ENCODE data around the gene TMSB15B.
"Not testable (repeated sequence)": the region's sequence is repeated elsewhere in the genome, so short reads cannot be mapped to it uniquely, and the experiment has no call there.

Gene TMSB15B

GRCh38 chrX:103927030-103927429, 35.4 kb upstream of the TMSB15B start:
- TF ChIP-seq, protein P1, sequence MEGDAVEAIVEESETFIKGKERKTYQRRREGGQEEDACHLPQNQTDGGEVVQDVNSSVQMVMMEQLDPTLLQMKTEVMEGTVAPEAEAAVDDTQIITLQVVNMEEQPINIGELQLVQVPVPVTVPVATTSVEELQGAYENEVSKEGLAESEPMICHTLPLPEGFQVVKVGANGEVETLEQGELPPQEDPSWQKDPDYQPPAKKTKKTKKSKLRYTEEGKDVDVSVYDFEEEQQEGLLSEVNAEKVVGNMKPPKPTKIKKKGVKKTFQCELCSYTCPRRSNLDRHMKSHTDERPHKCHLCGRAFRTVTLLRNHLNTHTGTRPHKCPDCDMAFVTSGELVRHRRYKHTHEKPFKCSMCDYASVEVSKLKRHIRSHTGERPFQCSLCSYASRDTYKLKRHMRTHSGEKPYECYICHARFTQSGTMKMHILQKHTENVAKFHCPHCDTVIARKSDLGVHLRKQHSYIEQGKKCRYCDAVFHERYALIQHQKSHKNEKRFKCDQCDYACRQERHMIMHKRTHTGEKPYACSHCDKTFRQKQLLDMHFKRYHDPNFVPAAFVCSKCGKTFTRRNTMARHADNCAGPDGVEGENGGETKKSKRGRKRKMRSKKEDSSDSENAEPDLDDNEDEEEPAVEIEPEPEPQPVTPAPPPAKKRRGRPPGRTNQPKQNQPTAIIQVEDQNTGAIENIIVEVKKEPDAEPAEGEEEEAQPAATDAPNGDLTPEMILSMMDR (IDR thresholded peaks at IDR 0.05), result no peak
- H3K36me3 ChIP-seq, result no peaks in the 10 kb centered on the region
- intact Hi-C loops (cut with DNase I; ENCODE audit: low total_unique reads), result no loop called here

GRCh38 chrX:103927633-103928032, 34.8 kb upstream of the TMSB15B start:
- intact Hi-C loops (cut with DNase I; ENCODE audit: low total_unique reads), result no loop called here
- TF ChIP-seq, protein P1 (IDR thresholded peaks at IDR 0.05), result no peak

More at GRCh38 chrX:103927030-103927429, 35.4 kb upstream of the TMSB15B start:
- H3K27ac ChIP-seq, result no peak overlapping the region
- no peaks in the 10 kb centered on the region for H3K9me3 ChIP-seq
- no peaks in the 10 kb centered on the region for H3K27me3 ChIP-seq
- H3K4me1 ChIP-seq, result no peaks in the 10 kb centered on the region
- DNase-seq, result no peak
- H3K4me3 ChIP-seq, result no peak overlapping the region

DNA sequence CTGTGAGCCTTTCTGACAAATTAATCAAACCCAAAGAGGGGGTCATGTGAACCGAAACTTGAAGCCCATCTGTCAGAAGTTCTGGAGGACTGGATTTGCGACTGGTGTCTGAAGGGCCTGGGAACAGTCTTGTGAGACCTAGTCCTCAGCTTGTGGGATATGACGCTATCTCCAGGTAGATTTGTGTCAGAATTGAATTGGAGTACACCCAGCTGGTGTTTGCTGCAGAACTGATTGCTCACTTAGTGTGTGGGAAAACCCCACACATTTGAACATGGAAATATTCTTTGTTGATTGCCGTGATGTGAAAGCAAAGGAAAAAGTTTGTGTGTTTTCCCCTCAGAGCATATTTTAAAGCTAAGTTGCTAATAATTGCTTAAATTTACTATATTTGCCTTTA, 30.3 kb upstream of the TMSB15B start:
- H3K4me3 ChIP-seq, result no peak overlapping the region

More at GRCh38 chrX:103927633-103928032, 34.8 kb upstream of the TMSB15B start:
- no peak overlapping the region for H3K4me3 ChIP-seq
- no peaks in the 10 kb centered on the region for H3K27me3 ChIP-seq
- no peak for DNase-seq
- H3K27ac ChIP-seq, result no peak overlapping the region
- no peaks in the 10 kb centered on the region for H3K36me3 ChIP-seq
- H3K9me3 ChIP-seq, result no peaks in the 10 kb centered on the region
- H3K4me1 ChIP-seq, result no peaks in the 10 kb centered on the region

DNA sequence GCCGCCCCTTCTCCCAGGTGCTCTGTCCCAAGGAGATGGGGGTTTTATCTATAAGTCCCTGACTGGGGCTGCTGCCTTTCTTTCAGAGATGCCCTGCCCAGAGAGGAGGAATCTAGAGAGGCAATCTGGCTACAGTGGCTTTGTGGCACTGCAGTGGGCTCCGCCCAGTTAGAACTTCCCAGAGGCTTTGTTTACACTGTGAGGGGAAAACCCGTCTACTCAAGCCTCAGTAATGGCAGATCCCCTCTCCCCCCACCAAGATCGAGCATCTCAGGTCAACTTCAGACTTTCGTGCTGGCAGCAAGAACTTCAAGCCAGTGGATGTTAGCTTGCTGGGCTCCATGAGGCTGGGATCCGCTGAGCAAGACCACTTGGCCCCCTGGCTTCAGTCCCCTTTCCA, 22.2 kb upstream of the TMSB15B start:
- H3K4me1 ChIP-seq; H3K27me3 ChIP-seq; DNase-seq; H3K4me3 ChIP-seq; H3K27ac ChIP-seq; H3K9me3 ChIP-seq; H3K36me3 ChIP-seq; intact Hi-C loops (cut with DNase I; ENCODE audit: low total_unique reads): not testable (repeated sequence)

More for the DNA sequence above, 30.3 kb upstream of the TMSB15B start:
- no peaks in the 10 kb centered on the region for H3K27me3 ChIP-seq
- intact Hi-C loops (cut with DNase I; ENCODE audit: low total_unique reads), result no loop called here
- TF ChIP-seq, protein P1 (IDR thresholded peaks at IDR 0.05), result no peak
- no peaks in the 10 kb centered on the region for H3K4me1 ChIP-seq
- no peak overlapping the region for H3K27ac ChIP-seq
- no peaks in the 10 kb centered on the region for H3K36me3 ChIP-seq
- H3K9me3 ChIP-seq, result no peaks in the 10 kb centered on the region
- no peak for DNase-seq

- H3K27ac ChIP-seq, result no peak overlapping the region
- no peaks in the 10 kb centered on the region for H3K9me3 ChIP-seq
- H3K4me3 ChIP-seq, result no peak overlapping the region
- TF ChIP-seq, protein P1 (IDR thresholded peaks at IDR 0.05), result peak; percentile 38 to 51
- no peaks in the 10 kb centered on the region for H3K4me1 ChIP-seq
- intact Hi-C loops (cut with DNase I; ENCODE audit: low total_unique reads), result no loop called here
- no peaks in the 10 kb centered on the region for H3K27me3 ChIP-seq
- H3K36me3 ChIP-seq, result no peaks in the 10 kb centered on the region
- no peak for DNase-seq
These were observed 21.0 kb upstream of the TMSB15B start for GRCh38 chrX:103941201-103941975.

GRCh38 chrX:103949506-103949905, 12.9 kb upstream of the TMSB15B start:
- Histone ChIP-seq H3K27ac (no peak overlapping the region), H3K27me3 (no peaks in the 10 kb centered on the region), H3K4me3 (no peak overlapping the region), H3K36me3 (no peaks in the 10 kb centered on the region), H3K9me3 (no peaks in the 10 kb centered on the region), H3K4me1 (no peaks in the 10 kb centered on the region)
- intact Hi-C loops (cut with DNase I; ENCODE audit: low total_unique reads), result no loop called here
- DNase-seq, result no peak
- TF ChIP-seq, protein P1 (IDR thresholded peaks at IDR 0.05), result no peak
